Activated CD8-positive, alpha-beta memory T cell treated with anti-CD3 and anti-CD28 coated beads, Interleukin-2, amount 50 U/mL, for 48 hours (primary cell): ENCODE data around the gene NOC2L.

Experiments used
- DNase-seq: peaks from one replicate; pipeline ENCODE4 v3.0.0-alpha.2; 2020

The NOC2L gene

GRCh38 chr1:913491-914130 lies 45.4 kb downstream of the NOC2L start:
- DNase-seq = no peak

GRCh38 chr1:912740-913301 lies 46.2 kb downstream of the NOC2L start:
- DNase-seq = no peak

- DNase-seq = peak; percentile 39
Observed at GRCh38 chr1:911875-912739, 46.9 kb downstream of the NOC2L start.

- peak; percentile 57 for DNase-seq
Observed at GRCh38 chr1:910881-911721, 48.0 kb downstream of the NOC2L start.

- peak; percentile 46 for DNase-seq
Observed at GRCh38 chr1:910311-910880, 48.7 kb downstream of the NOC2L start.

GRCh38 chr1:909861-910310 lies 49.2 kb downstream of the NOC2L start:
- DNase-seq = peak; percentile 36

GRCh38 chr1:908661-909060 lies 50.4 kb downstream of the NOC2L start:
- no peak for DNase-seq

DNA sequence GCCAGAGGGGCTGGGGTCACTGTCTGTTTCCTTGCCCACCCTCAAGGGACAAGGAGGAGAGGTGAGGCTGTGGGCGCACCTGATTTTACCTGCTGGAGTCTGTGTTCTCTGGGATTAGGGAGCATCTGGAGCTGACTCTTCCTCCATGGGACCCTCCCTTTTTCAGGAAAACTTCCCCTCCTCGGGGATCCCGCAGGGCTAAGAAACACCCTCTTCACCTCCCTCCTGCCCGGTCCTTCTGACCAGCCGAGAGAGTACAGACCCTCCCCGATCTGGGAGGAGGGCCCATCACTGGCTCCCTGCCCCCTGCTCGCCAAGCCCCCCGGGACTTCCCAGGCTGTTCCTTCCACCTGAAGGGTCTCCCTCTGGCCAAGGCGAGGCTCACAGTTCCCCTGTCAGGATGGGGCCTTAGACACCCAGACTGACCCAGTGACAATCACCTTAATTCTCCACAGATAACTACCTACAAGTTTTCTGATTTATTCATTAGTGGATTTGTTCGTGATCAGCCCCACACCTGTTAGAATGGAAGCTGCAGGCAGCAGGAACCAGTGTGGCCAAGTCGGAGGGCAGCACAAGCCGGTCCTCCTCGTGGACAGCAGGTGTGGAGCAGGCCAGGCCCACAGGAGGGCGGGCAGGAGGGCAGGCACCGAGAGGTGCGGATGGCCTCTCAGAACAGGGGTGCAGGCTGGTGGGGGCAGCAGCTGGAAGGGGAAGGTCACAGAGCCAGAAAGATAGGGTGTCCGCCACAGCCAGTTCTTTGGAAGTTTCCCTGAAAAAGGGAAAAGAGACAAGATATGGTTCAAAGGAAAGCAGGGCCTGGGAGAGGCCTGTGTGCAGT lies 51.2 kb downstream of the NOC2L start:
- DNase-seq = no peak

GRCh38 chr1:906600-907420 lies 52.2 kb downstream of the NOC2L start:
- DNase-seq = peak; percentile 58

GRCh38 chr1:905811-906599 lies 53.1 kb downstream of the NOC2L start:
- peak; percentile 53 for DNase-seq

GRCh38 chr1:905071-905749 lies 53.8 kb downstream of the NOC2L start:
- DNase-seq = peak; percentile 65

DNA sequence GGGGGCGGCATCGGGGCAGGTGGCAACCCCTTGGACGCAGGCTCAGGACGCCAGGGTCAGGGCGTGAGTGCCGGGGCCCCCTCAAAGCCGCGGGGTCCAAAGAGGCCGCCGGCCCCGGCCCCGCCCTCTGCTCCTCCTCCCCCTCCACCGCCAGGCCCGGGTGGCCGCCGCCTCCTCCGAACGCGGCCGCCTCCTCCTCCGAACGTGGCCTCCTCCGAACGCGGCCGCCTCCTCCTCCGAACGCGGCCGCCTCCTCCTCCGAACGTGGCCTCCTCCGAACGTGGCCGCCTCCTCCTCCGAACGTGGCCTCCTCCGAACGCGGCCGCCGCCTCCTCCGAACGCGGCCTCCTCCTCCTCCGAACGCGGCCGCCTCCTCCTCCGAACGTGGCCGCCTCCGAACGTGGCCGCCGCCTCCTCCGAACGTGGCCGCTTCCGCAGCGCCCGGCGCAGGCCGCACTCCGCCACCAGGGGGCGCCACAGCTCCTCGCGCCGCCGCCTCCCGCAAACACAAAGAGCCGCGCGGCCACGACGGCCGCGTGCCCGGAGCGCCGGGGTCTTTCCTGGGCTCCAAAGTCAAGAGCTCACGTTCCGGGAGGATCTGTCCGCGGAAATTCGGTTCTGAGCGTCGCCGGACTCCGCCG lies 54.6 kb downstream of the NOC2L start:
- DNase-seq = peak; percentile 99

DNA sequence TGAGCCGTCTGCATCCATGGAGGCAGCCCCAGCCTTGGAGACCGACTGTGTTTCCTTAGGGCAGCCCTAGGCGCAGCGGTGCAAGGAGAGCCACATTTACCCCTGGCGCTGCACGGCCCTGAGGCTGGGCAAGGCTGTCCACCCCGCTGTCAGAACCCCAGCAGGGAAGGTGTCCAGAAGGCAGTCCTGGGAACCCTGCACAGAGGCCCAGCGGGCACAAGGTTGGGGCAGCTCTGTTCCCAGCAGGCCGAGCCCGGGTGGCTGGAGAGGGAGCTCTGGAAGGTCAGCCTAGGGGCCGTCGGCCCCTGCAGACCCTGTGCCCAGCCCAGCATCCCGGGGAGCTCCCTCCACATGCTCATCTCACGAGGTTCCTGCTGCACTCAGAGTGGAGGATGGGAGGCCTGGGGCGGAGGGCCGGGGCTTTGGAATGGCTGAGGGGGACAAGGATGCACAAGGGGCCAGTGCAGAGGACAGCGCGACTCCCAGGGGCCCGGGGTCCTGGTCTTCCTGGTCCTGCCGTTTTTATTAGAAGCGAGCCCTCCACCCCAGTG lies 55.3 kb downstream of the NOC2L start:
- DNase-seq = no peak

DNA sequence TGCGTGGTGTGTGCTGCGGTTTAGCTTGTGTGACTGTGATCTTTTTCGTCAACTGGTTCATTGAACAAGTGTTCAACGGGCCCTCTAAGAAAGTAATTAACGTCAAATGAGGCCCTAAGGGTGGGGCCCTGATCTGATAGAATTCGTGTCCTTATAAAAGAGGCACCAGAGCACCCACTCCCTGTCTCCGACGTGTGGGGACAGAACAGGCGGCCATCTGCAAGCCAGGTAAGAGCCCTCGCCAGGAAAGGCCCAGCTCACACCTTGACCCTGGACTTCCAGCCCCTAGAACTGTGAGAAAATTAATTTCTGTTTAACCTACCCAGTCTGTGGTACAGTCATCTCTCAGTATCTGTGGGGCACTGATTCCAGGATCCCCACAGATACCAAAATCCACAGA lies 55.8 kb downstream of the NOC2L start:
- no peak for DNase-seq

DNA sequence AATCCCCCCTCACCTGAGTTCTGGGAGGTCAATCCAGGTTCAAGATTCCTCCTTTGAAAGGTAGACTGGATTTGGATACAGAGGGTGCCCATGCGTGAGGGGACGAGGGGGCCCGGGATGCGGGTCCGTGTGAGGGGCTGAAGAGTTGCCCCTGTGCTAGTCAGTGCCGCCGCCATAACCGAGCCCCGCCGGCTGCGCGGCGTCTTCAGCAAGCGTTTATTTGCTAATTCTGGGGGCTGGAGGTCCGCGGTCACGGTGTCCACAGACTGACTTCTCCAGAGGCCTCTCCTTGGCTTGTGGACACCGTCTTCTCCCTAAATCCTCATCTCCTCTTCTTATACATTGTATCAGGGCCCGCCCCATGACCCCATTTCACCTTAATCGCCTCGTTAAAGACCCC lies 56.3 kb downstream of the NOC2L start:
- no peak for DNase-seq

- no peak for DNase-seq
Observed at GRCh38 chr1:901108-901859, 57.8 kb downstream of the NOC2L start.

GRCh38 chr1:899636-900317 lies 59.3 kb downstream of the NOC2L start:
- DNase-seq = no peak
